Embryonic facial prominence (tissue), 1 donor: ENCODE data around the gene STIM1.
"Not testable (repeated sequence)": the region's sequence is repeated elsewhere in the genome, so short reads cannot be mapped to it uniquely, and the experiment has no call there.

ENCODE experiments used
- DNase-seq: peaks from one replicate; pipeline ENCODE4 v3.0.0-alpha.2; 2016; ENCODE audit errors: extremely low spot score

STIM1 gene

DNA sequence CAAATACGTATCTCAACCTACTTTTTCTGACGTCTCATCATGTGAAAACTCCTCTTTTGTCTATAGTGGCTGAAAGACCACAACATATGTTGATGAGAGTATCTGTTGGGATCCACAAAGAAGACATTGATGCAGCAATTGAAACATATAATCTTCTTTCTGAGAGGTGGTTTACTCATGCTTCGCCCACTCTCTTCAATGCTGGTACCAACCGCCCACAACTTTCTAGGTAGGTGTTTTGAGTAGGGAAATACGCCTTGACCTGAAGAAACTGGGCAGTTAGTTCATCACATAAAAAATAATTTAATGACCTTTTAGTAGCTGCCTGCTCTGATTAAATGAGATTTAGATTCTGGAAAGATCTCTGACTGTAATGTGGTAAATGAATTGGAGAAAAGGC lies 256.4 kb downstream of the STIM1 start:
- DNase-seq = no peak

DNA sequence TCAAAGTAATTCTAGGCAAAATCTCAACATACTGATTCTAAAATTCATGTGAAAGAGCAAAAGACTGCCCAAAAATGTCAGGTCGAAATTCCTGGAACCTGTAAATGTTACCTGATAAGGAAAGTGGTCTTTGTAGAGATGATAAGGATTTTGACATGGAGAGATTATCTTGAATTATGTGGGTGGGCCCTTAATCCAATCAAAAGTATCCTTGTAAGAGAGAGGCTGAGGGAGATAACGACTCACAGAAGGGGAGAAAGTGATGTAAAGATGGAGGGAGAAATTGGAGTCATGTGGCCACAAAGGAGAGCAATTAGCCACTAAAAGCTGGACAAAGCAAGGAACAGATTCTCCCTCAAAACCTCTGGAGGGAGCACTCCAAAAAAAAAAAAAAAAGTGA lies 259.7 kb downstream of the STIM1 start:
- DNase-seq = no peak

DNA sequence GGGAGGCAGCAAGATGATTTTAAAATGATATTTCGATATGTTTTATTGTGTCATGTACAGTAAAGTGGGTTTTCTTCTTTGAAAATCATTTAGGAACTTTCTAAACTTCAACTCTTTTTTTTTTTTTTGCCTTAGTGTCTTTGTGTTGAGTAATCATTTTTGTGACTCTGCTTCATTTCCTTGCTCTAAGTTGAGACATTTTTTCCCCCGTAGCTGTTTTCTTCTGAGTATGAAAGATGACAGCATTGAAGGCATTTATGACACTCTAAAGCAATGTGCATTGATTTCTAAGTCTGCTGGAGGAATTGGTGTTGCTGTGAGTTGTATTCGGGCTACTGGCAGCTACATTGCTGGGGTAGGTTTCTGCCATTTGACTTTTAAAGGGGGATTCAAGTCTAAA lies 262.6 kb downstream of the STIM1 start:
- DNase-seq = no peak

DNA sequence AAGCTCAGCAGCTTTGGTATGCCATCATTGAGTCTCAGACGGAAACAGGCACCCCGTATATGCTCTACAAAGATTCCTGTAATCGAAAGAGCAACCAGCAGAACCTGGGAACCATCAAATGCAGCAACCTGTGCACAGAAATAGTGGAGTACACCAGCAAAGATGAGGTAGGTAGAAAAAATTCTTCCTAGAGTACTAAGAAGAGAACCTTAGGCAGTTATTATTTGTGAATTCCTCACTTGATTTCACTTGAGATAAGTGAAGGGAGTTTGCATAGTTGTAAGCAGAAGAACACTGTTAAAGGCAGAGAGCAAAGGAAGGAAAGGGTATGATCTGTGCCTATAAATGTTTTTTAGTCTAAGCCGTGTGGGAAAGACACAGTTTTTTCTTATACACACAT lies 267.8 kb downstream of the STIM1 start:
- no peak for DNase-seq

DNA sequence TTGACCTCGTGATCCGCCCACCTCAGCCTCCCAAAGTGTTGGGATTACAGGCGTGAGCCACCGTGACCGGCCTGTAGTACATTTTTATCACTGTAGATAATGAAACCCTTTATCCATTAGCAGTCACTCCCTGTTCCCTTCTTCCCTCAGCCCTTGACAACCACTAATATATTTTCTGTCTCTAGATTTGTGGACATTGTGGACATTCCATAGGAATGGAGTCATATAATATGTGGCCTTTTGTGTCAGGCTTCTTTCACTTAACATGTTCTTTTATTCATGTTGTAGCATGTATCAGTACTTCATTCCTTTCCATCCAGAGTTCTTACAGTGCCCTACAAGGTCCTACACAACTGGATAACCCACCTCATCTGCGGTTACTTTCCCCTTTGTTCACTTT lies 269.7 kb downstream of the STIM1 start:
- no peak for DNase-seq

DNA sequence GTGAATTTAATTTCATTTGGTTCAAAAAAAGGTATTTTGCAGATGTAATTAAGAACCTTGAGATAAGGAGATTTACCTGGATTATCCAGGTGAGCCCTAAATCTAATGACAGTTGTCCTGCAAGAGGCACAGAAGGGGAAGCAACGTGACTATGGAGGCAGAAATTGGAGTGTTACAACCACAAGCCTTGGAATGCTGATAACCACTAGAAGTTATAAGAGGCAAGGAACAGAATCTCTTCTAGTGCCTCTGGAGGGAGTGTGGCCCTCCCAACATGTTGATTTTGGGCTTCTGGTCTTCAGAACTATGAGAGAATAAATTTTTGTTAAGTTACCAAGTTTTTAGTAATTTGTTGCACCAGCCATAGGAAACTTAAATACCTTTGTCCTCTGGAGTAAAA lies 271.9 kb downstream of the STIM1 start:
- DNase-seq = no peak

DNA sequence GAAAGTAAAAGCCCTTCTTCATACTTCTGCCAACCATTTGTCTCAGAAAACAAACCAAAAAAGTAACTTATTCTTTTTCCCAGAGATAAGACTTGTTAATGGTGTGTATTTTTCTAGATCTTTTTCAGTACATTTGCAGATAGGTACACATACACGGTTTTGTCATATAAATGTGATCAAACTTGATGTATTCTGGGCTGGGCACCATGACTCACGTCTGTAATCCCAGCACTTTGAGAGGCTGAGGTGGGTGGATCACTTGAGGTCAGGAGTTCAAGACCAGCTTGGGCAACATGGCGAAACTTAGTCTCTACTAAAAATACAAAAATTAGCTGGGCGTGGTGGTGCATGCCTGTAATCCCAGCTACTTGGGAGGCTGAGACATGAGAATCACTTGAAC lies 274.8 kb downstream of the STIM1 start:
- DNase-seq = not testable (repeated sequence)

DNA sequence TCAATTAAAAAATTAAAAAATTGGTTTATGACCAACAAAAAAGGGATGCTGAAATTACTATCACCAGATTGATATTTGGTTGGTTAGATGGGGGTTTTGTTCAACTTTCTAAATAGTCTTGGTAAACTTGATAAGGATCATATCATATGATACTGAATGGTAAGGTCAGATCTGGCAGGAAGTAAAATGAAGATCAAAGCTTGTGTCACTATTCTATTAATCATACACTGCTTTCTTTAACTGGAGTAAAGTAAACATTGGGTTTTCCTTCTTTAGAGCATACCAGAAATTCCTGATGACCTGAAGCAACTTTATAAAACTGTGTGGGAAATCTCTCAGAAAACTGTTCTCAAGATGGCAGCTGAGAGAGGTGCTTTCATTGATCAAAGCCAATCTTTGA lies 279.3 kb downstream of the STIM1 start:
- no peak for DNase-seq

DNA sequence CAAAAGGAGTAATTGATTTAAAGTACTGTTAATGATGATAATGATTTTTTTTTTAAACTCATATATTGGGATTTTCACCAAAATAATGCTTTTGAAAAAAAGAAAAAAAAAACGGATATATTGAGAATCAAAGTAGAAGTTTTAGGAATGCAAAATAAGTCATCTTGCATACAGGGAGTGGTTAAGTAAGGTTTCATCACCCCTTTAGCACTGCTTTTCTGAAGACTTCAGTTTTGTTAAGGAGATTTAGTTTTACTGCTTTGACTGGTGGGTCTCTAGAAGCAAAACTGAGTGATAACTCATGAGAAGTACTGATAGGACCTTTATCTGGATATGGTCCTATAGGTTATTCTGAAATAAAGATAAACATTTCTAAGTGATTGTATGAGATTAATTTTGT lies 283.0 kb downstream of the STIM1 start:
- no peak for DNase-seq

DNA sequence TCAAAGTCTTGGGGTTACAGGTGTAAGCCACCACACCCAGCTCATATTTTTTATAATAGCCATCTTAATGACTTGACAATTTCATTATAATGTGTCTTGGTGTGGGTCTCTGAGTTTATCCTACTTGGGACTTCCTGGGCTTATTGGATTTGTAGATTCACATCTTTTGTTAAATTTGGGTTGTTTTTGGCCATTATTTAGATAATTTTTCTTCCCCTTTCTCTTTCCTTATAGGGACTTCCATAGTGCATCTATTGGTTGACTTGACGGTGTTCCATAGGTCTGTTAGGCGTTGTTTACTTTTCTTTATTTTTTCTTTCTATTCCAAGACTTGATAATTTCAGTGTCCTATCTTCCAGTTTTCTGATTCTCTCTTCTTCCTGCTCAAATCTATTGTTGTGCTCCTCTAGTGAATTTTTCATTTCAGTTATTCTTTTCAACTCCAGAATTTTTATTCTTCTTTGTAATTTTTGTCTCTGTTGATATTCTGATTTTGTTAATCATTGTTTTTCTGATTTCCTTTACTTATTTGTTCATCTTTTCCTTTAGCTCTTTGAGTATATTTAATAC lies 284.7 kb downstream of the STIM1 start:
- no peak for DNase-seq
